Esophagus squamous epithelium (tissue), 4 donors: ENCODE measurements around the gene HELZ.

Experiments used
- POLR2A ChIP-seq, 4 donors: fragments of 450-650 bp; IDR thresholded peaks; one replicate each; pipeline ENCODE4 v1.6.1; 2017; ENCODE audit warnings: antibody characterized with exemption in 4 of 4, mild to moderate bottlenecking in 4 of 4, moderate library complexity in 3 of 4
- TF ChIP-seq, protein P1 (sequence below), 6 experiments: fragments of 450-650 bp in 4 of 6; fragments of 200-600 bp in 2 of 6; sonication (generic) in 2 of 6; IDR thresholded peaks; one replicate each; pipeline ENCODE4 v1.5.1; 2016 to 2019; ENCODE audit warnings: antibody characterized with exemption in 6 of 6, mild to moderate bottlenecking in 4 of 6, moderate library complexity in 4 of 6

DNA sequence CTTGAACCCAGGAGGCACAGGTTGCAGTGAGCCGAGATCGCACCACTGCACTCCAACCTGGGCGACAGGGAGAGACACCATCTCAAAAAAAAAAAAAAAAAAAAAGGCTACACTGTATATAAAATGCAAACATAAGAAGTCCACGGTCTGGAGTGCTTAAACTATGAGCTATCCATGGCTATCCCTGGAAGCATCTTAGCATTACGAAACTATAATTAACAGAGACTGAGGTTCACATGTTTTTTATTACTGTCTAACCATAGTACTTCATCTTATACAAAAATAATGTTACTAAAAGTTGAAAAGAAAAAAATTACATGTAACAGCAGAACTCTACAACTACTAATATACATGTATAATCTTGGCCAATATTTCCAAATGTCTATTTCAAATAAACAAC is 32.8 kb downstream of the HELZ start:
- no peak for TF ChIP-seq POLR2A (IDR thresholded peaks at IDR 0.05)
- TF ChIP-seq, protein P1, sequence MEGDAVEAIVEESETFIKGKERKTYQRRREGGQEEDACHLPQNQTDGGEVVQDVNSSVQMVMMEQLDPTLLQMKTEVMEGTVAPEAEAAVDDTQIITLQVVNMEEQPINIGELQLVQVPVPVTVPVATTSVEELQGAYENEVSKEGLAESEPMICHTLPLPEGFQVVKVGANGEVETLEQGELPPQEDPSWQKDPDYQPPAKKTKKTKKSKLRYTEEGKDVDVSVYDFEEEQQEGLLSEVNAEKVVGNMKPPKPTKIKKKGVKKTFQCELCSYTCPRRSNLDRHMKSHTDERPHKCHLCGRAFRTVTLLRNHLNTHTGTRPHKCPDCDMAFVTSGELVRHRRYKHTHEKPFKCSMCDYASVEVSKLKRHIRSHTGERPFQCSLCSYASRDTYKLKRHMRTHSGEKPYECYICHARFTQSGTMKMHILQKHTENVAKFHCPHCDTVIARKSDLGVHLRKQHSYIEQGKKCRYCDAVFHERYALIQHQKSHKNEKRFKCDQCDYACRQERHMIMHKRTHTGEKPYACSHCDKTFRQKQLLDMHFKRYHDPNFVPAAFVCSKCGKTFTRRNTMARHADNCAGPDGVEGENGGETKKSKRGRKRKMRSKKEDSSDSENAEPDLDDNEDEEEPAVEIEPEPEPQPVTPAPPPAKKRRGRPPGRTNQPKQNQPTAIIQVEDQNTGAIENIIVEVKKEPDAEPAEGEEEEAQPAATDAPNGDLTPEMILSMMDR (IDR thresholded peaks at IDR 0.05), result no peak
